ENCODE results near the gene SLC1A2. TPM values are rescaled to one million over a fixed set of nuclear protein-coding genes. Genes with fewer than 3 reads are reported as not detected.

Gene SLC1A2
- total RNA-seq, 2 experiments from 2014 or later: not detected

DNA sequence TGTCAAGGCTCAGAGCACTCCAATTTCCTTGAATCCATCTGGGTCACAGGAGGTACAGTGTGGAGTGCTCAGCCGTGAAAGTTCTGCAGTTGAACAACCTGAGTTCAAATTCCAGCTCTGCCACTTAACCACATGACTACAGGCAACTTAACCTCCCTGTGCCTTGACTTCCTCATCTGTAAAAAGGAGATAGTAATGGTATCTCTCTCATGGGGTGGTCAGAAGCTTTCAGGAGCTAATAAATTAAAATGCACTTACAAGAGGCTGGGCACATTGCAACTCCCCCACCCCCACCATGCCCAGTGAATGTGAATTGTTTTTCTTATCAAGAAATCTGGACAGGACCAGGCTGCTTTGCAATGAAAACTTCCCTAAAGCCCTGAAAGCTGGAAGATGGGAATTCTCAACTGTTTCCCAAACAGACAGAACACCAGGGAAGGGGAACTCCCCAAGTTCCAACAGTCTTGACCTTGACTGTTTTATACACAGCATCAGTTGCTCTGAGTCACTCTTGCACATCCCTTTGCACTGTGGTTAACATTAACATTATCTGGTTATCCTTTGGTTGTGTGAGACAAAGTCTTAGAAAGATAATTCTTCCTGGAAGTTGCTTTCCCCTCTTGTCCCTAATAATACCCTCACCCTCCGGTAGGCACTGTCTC is 137.0 kb downstream of the SLC1A2 start:
- no peak overlapping the region for H3K4me2 ChIP-seq (ENCODE audit: low read length)
- no peaks in the 10 kb centered on the region for H3K79me2 ChIP-seq (ENCODE audit: insufficient read depth, low read depth, low read length)
- no peaks in the 10 kb centered on the region for H4K20me1 ChIP-seq (ENCODE audit: insufficient read depth, low read length)
- POLR2A ChIA-PET: interaction anchor here (0.7 kb wide), 1 partner anchor 237 kb away, joined by 4 read pairs; no protein-coding TSS in a partner anchor
- H3K36me3 ChIP-seq (ENCODE audit: insufficient read depth, low read length): no peaks in the 10 kb centered on the region
- TF ChIP-seq CTCF (conservative IDR thresholded peaks at IDR 0.05; ENCODE audit: low read length): no peak
- no peak for TF ChIP-seq EZH2phosphoT487 (IDR thresholded peaks at IDR 0.05; ENCODE audit: borderline replicate concordance, low read depth, low read length)
- intact Hi-C loops (cut with micrococcal nuclease; ENCODE audit: unreplicated experiment): no loop called here
- DNase-seq (ENCODE audit: low spot score): no peak
- CTCF ChIA-PET (ENCODE audit: unreplicated experiment): no interaction called here
- no TSS peak for BruUV-seq (replicated peaks)
- no peak overlapping the region for H3K27ac ChIP-seq (ENCODE audit: low read depth, low read length, poor library complexity, severe bottlenecking)
- no peak overlapping the region for H2AFZ ChIP-seq (ENCODE audit: low read length)
- no peaks in the 10 kb centered on the region for H3K4me1 ChIP-seq (ENCODE audit: insufficient read depth, low read length, poor library complexity, severe bottlenecking)
- no peak overlapping the region for H3K4me3 ChIP-seq (ENCODE audit: low read depth, low read length, poor library complexity, severe bottlenecking)
- no peaks in the 10 kb centered on the region for H3K9me2 ChIP-seq (ENCODE audit: insufficient read depth, low read length)
- H3K9me3 ChIP-seq (ENCODE audit: low read length): no peaks in the 10 kb centered on the region

GRCh38 chr11:35281169-35281688 is 138.1 kb downstream of the SLC1A2 start:
- Histone ChIP-seq H3K9me2 (ENCODE audit: insufficient read depth, low read length) (no peaks in the 10 kb centered on the region), H3K4me1 (ENCODE audit: insufficient read depth, low read length, poor library complexity, severe bottlenecking) (no peaks in the 10 kb centered on the region), H4K20me1 (ENCODE audit: insufficient read depth, low read length) (no peaks in the 10 kb centered on the region), H2AFZ (ENCODE audit: low read length) (no peak overlapping the region), H3K79me2 (ENCODE audit: insufficient read depth, low read depth, low read length) (no peaks in the 10 kb centered on the region), H3K4me2 (ENCODE audit: low read length) (no peak overlapping the region), H3K4me3 (ENCODE audit: low read depth, low read length, poor library complexity, severe bottlenecking) (no peak overlapping the region), H3K36me3 (ENCODE audit: insufficient read depth, low read length) (no peaks in the 10 kb centered on the region), H3K27ac (ENCODE audit: low read depth, low read length, poor library complexity, severe bottlenecking) (no peak overlapping the region), H3K9me3 (ENCODE audit: low read length) (no peaks in the 10 kb centered on the region)
- ChIA-PET CTCF (ENCODE audit: unreplicated experiment) (no interaction called here), POLR2A (interaction anchor here (0.9 kb wide), 1 partner anchor 14 kb away, joined by 5 read pairs; no protein-coding TSS in a partner anchor)
- no peak for DNase-seq (ENCODE audit: low spot score)
- BruUV-seq (replicated peaks): no TSS peak
- no peak for TF ChIP-seq CTCF (conservative IDR thresholded peaks at IDR 0.05; ENCODE audit: low read length)
- no peak for TF ChIP-seq EZH2phosphoT487 (IDR thresholded peaks at IDR 0.05; ENCODE audit: borderline replicate concordance, low read depth, low read length)
- intact Hi-C loops (cut with micrococcal nuclease; ENCODE audit: unreplicated experiment): no loop called here

DNA sequence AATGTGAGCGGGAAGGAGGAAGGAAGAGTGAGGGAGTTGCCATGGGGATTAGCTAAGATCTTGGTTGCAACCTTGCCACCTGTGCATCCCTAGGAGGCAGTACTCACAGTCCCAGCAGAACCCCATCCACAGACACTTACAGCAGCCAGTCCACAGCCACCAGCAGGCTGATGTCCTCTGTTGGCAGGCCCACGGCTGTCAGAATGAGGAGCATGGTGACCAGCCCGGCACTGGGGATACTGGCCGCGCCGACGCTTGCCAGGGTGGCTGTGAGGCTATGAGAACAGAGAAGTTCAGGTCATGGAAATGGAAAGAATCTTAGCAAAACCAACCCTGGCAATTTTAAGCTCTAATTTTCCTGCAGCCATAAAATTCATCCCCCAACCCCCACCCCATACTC is 138.6 kb downstream of the SLC1A2 start:
- POLR2A ChIA-PET: interaction anchor here (0.7 to 0.9 kb wide), 2 partner anchors 15 to 332 kb away, joined by 3 to 5 read pairs; no protein-coding TSS in a partner anchor
- Histone ChIP-seq H4K20me1 (ENCODE audit: insufficient read depth, low read length) (no peaks in the 10 kb centered on the region), H3K4me2 (ENCODE audit: low read length) (no peak overlapping the region), H3K36me3 (ENCODE audit: insufficient read depth, low read length) (no peaks in the 10 kb centered on the region), H3K79me2 (ENCODE audit: insufficient read depth, low read depth, low read length) (no peaks in the 10 kb centered on the region), H3K4me1 (ENCODE audit: insufficient read depth, low read length, poor library complexity, severe bottlenecking) (no peaks in the 10 kb centered on the region), H3K27ac (ENCODE audit: low read depth, low read length, poor library complexity, severe bottlenecking) (no peak overlapping the region), H2AFZ (ENCODE audit: low read length) (no peak overlapping the region), H3K9me2 (ENCODE audit: insufficient read depth, low read length) (no peaks in the 10 kb centered on the region), H3K4me3 (ENCODE audit: low read depth, low read length, poor library complexity, severe bottlenecking) (no peak overlapping the region), H3K9me3 (ENCODE audit: low read length) (no peaks in the 10 kb centered on the region)
- DNase-seq (ENCODE audit: low spot score): no peak
- no TSS peak for BruUV-seq (replicated peaks)
- intact Hi-C loops (cut with micrococcal nuclease; ENCODE audit: unreplicated experiment): no loop called here
- CTCF ChIA-PET (ENCODE audit: unreplicated experiment): no interaction called here
- TF ChIP-seq EZH2phosphoT487 (IDR thresholded peaks at IDR 0.05; ENCODE audit: borderline replicate concordance, low read depth, low read length) (no peak), CTCF (conservative IDR thresholded peaks at IDR 0.05; ENCODE audit: low read length) (no peak)
